T-cell (primary cell): ENCODE results near the gene PLAGL2. TPM values are rescaled to one million over a fixed set of nuclear protein-coding genes. Genes with fewer than 3 reads are reported as not detected.

Source experiments
- ATAC-seq, 4 experiments: fragments of 200-7000 bp in 3 of 4; fragments of 150-1000 bp in 1 of 4; cut with Tn5 transposase; replicated peaks in 1 of 4; 1 replicate in 3 of 4; 2 replicates in 1 of 4; pipeline ENCODE4 v1.10.0; 2021; ENCODE audit warnings: moderate library complexity in 3 of 4, mild to moderate bottlenecking in 2 of 4, moderate number of reproducible peaks in 1 of 4
- CTCF ChIA-PET, 2 donors: fragments of 300-600 bp; sonication (Branson Sonifier 250); formaldehyde crosslinking; loops; one replicate each; lab custom pipeline; 2022; ENCODE audit warnings: antibody characterized with exemption in 2 of 2; lab: Charles Lee
- POLR2A ChIA-PET, 2 donors: fragments of 300-600 bp; sonication (Branson Sonifier 250); formaldehyde crosslinking; loops; one replicate each; lab custom pipeline; 2022; ENCODE audit warnings: antibody characterized with exemption in 2 of 2; lab: Charles Lee
- DNase-seq, 35 experiments: peaks; one replicate each; pipeline versions ENCODE4 v3.0.0 to v3.0.0-alpha.2; 2013 to 2023
- H3K27ac ChIP-seq: one replicate; pipeline ENCODE4 v1.5.1; 2013; ENCODE audit warnings: low read length
- H3K27me3 ChIP-seq, 2 experiments: replicated peaks in 1 of 2; 1 replicate in 1 of 2; 2 replicates in 1 of 2; pipeline versions ENCODE4 v1.6.1 to v1.7.0; 2013; ENCODE audit warnings: low read length in 1 of 2, mixed read lengths in 1 of 2; ENCODE audit not compliant: control insufficient read depth in 2 of 2, insufficient read depth in 2 of 2; ENCODE audit errors: extremely low read depth in 1 of 2
- H3K36me3 ChIP-seq, 2 donors: 1 replicate in 1 of 2; 2 replicates in 1 of 2; pipeline versions ENCODE4 v1.6.1 to v1.7.0; 2013; ENCODE audit warnings: low read length in 1 of 2; ENCODE audit not compliant: control insufficient read depth in 2 of 2, insufficient read depth in 1 of 2; ENCODE audit errors: extremely low read depth in 1 of 2
- H3K4me1 ChIP-seq, 2 experiments: 1 replicate in 1 of 2; 2 replicates in 1 of 2; pipeline versions ENCODE4 v1.6.1 to v1.7.0; 2013; ENCODE audit warnings: low read length in 2 of 2, mixed read lengths in 1 of 2; ENCODE audit not compliant: insufficient read depth in 2 of 2, control insufficient read depth in 1 of 2; ENCODE audit errors: extremely low read depth in 1 of 2
- H3K4me3 ChIP-seq, 2 donors: 1 replicate in 1 of 2; 2 replicates in 1 of 2; pipeline versions ENCODE4 v1.5.1 to v1.7.0; 2013; ENCODE audit warnings: mild to moderate bottlenecking in 2 of 2, low read length in 1 of 2, moderate library complexity in 1 of 2; ENCODE audit not compliant: control insufficient read depth in 1 of 2; ENCODE audit errors: extremely low read depth in 1 of 2
- H3K9me3 ChIP-seq: 2 replicates; pipeline ENCODE4 v1.7.0; 2013
- H3K27ac Mint-ChIP-seq, 2 donors: one replicate each; pipeline ENCODE4 v1.8.0; 2020 to 2021; ENCODE audit warnings: mild to moderate bottlenecking in 2 of 2, mixed read lengths in 2 of 2
- H3K27me3 Mint-ChIP-seq, 2 donors: one replicate each; pipeline ENCODE4 v1.8.0; 2021 to 2022; ENCODE audit warnings: mixed read lengths in 2 of 2
- H3K36me3 Mint-ChIP-seq: one replicate; pipeline ENCODE4 v1.8.0; 2021; ENCODE audit warnings: mixed read lengths
- H3K4me1 Mint-ChIP-seq, 3 donors: one replicate each; pipeline ENCODE4 v1.8.0; 2020 to 2022; ENCODE audit warnings: mixed read lengths in 3 of 3, mild to moderate bottlenecking in 1 of 3
- H3K4me3 Mint-ChIP-seq, 3 donors: one replicate each; pipeline ENCODE4 v1.8.0; 2020 to 2022; ENCODE audit warnings: mild to moderate bottlenecking in 3 of 3, mixed read lengths in 3 of 3, moderate library complexity in 3 of 3
- H3K9me3 Mint-ChIP-seq, 3 donors: one replicate each; pipeline ENCODE4 v1.8.0; 2020 to 2022; ENCODE audit warnings: mixed read lengths in 3 of 3
- WGBS: methylation state at CpG from one replicate; pipeline ENCODE4 v1.1.5; 2013; ENCODE audit warnings: missing lambda C conversion rate; ENCODE audit not compliant: insufficient coverage; 5-methylcytosine and 5-hydroxymethylcytosine counted together
- total RNA-seq, 35 experiments: library from RNA in 6 of 35; stranded (reverse) in 6 of 35; fragments of 120-200 nt in 1 of 35; gene quantifications; one replicate each; pipeline versions ENCODE4 v1.2.1 to v1.2.4 and lab custom pipeline; 2013 to 2026

The PLAGL2 gene
- total RNA-seq, 5 donors from 2014 or later (not counting 1 experiment from before 2014, with no cell fraction given), result 12.6 to 18.2 (median 16.3) TPM

GRCh38 chr20:32237419-32237818 is 29.9 kb upstream of the PLAGL2 start:
- Mint-ChIP-seq H3K9me3 (no peaks in the 10 kb centered on the region), H3K4me3 (no peak overlapping the region), H3K36me3 (peaks cover 28% of the 10 kb centered on the region), H3K4me1 (peaks cover 6 to 16% (median 8%) of the 10 kb centered on the region in 3 donors), H3K27ac (peak overlapping the region in 1 of 2 donors; percentile 44), H3K27me3 (no peaks in the 10 kb centered on the region)
- Histone ChIP-seq H3K36me3 (peaks cover 5 to 35% of the 10 kb centered on the region in 2 donors), H3K27ac (no peak overlapping the region), H3K9me3 (no peaks in the 10 kb centered on the region), H3K27me3 (no peaks in the 10 kb centered on the region), H3K4me3 (no peak overlapping the region), H3K4me1 (peaks cover 1 to 19% of the 10 kb centered on the region in 2 experiments)
- 93% methylated on average over 5 of the region's 6 CpGs for WGBS
- POLR2A ChIA-PET, result no interaction called here
- ATAC-seq (no peak), DNase-seq (no peak)
- CTCF ChIA-PET, result no interaction called here

GRCh38 chr20:32236819-32237218 is 29.3 kb upstream of the PLAGL2 start:
- no peak for ATAC-seq

GRCh38 chr20:32236048-32236533 is 28.5 kb upstream of the PLAGL2 start:
- H3K4me1 ChIP-seq, result peaks cover 8 to 26% of the 10 kb centered on the region in 2 experiments
- ChIA-PET POLR2A (no interaction called here), CTCF (no interaction called here)
- no peak overlapping the region for H3K27ac ChIP-seq
- ATAC-seq (no peak), DNase-seq (no peak)
- 89% methylated on average over 1 of the region's 3 CpGs for WGBS
- peak overlapping the region in 1 of 2 donors; percentile 59 for H3K27ac Mint-ChIP-seq
- H3K27me3 Mint-ChIP-seq, result no peaks in the 10 kb centered on the region
- peaks cover 18 to 29% (median 20%) of the 10 kb centered on the region in 3 donors for H3K4me1 Mint-ChIP-seq
- no peak overlapping the region for H3K4me3 Mint-ChIP-seq
- H3K36me3 Mint-ChIP-seq, result peaks cover 35% of the 10 kb centered on the region
- H3K9me3 Mint-ChIP-seq, result no peaks in the 10 kb centered on the region
- H3K4me3 ChIP-seq, result no peak overlapping the region
- no peaks in the 10 kb centered on the region for H3K27me3 ChIP-seq
- no peaks in the 10 kb centered on the region for H3K9me3 ChIP-seq
- H3K36me3 ChIP-seq, result peaks cover 5 to 40% of the 10 kb centered on the region in 2 donors

More at GRCh38 chr20:32236819-32237218, 29.3 kb upstream of the PLAGL2 start:
- Histone ChIP-seq H3K36me3 (peaks cover 5 to 35% of the 10 kb centered on the region in 2 donors), H3K4me3 (no peak overlapping the region), H3K4me1 (peaks cover 3 to 25% of the 10 kb centered on the region in 2 experiments), H3K27ac (no peak overlapping the region), H3K27me3 (no peaks in the 10 kb centered on the region), H3K9me3 (no peaks in the 10 kb centered on the region)
- ChIA-PET CTCF (no interaction called here), POLR2A (no interaction called here)
- Mint-ChIP-seq H3K9me3 (no peaks in the 10 kb centered on the region), H3K4me1 (peaks cover 12 to 22% (median 13%) of the 10 kb centered on the region in 3 donors), H3K36me3 (peaks cover 31% of the 10 kb centered on the region), H3K4me3 (no peak overlapping the region), H3K27me3 (no peaks in the 10 kb centered on the region), H3K27ac (no peak overlapping the region)
- no peak for DNase-seq
- 94% methylated on average over 2 of the region's 2 CpGs for WGBS

GRCh38 chr20:32235331-32236047 is 27.9 kb upstream of the PLAGL2 start:
- peaks cover 8 to 26% of the 10 kb centered on the region in 2 experiments for H3K4me1 ChIP-seq
- H3K27me3 Mint-ChIP-seq, result no peaks in the 10 kb centered on the region
- no peak for DNase-seq
- H3K9me3 ChIP-seq, result no peaks in the 10 kb centered on the region
- peaks cover 40% of the 10 kb centered on the region for H3K36me3 Mint-ChIP-seq
- no peak overlapping the region for H3K4me3 ChIP-seq
- 100% methylated on average over 5 of the region's 6 CpGs for WGBS
- H3K27ac Mint-ChIP-seq, result peak overlapping the region; percentile 59 to 77
- POLR2A ChIA-PET, result no interaction called here
- H3K4me3 Mint-ChIP-seq, result no peak overlapping the region
- H3K36me3 ChIP-seq, result peaks cover 5 to 46% of the 10 kb centered on the region in 2 donors
- no peaks in the 10 kb centered on the region for H3K9me3 Mint-ChIP-seq
- no peaks in the 10 kb centered on the region for H3K27me3 ChIP-seq
- peaks cover 18 to 29% (median 21%) of the 10 kb centered on the region in 3 donors for H3K4me1 Mint-ChIP-seq
- CTCF ChIA-PET, result no interaction called here
- no peak for ATAC-seq
- H3K27ac ChIP-seq, result no peak overlapping the region

GRCh38 chr20:32234135-32234808 is 26.7 kb upstream of the PLAGL2 start:
- 97% methylated on average over 11 of the region's 13 CpGs for WGBS
- Mint-ChIP-seq H3K36me3 (peaks cover 43% of the 10 kb centered on the region), H3K9me3 (no peaks in the 10 kb centered on the region), H3K27ac (peak overlapping the region in 1 of 2 donors; percentile 52), H3K4me1 (peaks cover 18 to 26% (median 21%) of the 10 kb centered on the region in 3 donors), H3K27me3 (no peaks in the 10 kb centered on the region), H3K4me3 (no peak overlapping the region)
- CTCF ChIA-PET, result no interaction called here
- Histone ChIP-seq H3K36me3 (peaks cover 5 to 49% of the 10 kb centered on the region in 2 donors), H3K4me3 (no peak overlapping the region), H3K27ac (no peak overlapping the region), H3K4me1 (peaks cover 8 to 26% of the 10 kb centered on the region in 2 experiments), H3K27me3 (no peaks in the 10 kb centered on the region), H3K9me3 (no peaks in the 10 kb centered on the region)
- no peak for DNase-seq
- POLR2A ChIA-PET, result no interaction called here
- no peak for ATAC-seq

- CTCF ChIA-PET, result interaction anchor here in 1 of 2 donors (0.6 to 0.8 kb wide), 2 partner anchors 266 to 438 kb away, joined by 4 to 7 read pairs; no protein-coding TSS in a partner anchor
- DNase-seq, result no peak
- no peaks in the 10 kb centered on the region for H3K9me3 ChIP-seq
- POLR2A ChIA-PET, result no interaction called here
- no peaks in the 10 kb centered on the region for H3K27me3 Mint-ChIP-seq
- H3K36me3 ChIP-seq, result peaks cover 5 to 56% of the 10 kb centered on the region in 2 donors
- H3K4me1 Mint-ChIP-seq, result peaks cover 18 to 26% (median 21%) of the 10 kb centered on the region in 3 donors
- H3K4me3 Mint-ChIP-seq, result no peak overlapping the region
- ATAC-seq, result no peak
- WGBS, result 97% methylated on average over 9 of the region's 9 CpGs
- H3K4me3 ChIP-seq, result no peak overlapping the region
- peak overlapping the region; percentile 80 for H3K27ac ChIP-seq
- H3K36me3 Mint-ChIP-seq, result peaks cover 51% of the 10 kb centered on the region
- no peaks in the 10 kb centered on the region for H3K9me3 Mint-ChIP-seq
- H3K4me1 ChIP-seq, result peaks cover 8 to 26% of the 10 kb centered on the region in 2 experiments
- no peaks in the 10 kb centered on the region for H3K27me3 ChIP-seq
- peak overlapping the region; percentile 97 to 99 for H3K27ac Mint-ChIP-seq
These were observed 25.7 kb upstream of the PLAGL2 start for GRCh38 chr20:32233286-32233685.
